Measurements from ENCODE around the gene RBMS1. TPM values are rescaled to one million over a fixed set of nuclear protein-coding genes. Genes with fewer than 3 reads are reported as not detected.

The RBMS1 gene
- polyA plus RNA-seq, 1 donor (not counting 4 experiments of a cell fraction or from before 2014, with no cell fraction given): 89.1 TPM

GRCh38 chr2:160252900-160253299 lies 240.7 kb downstream of the RBMS1 start:
- Histone ChIP-seq H3K27ac (ENCODE audit: control insufficient read depth, insufficient read depth, low read length) (no peak overlapping the region), H3K9ac (ENCODE audit: control insufficient read depth, extremely low read depth, insufficient read depth, low read length) (no peak overlapping the region), H3K79me2 (ENCODE audit: control insufficient read depth, insufficient read depth, low read length) (no peaks in the 10 kb centered on the region), H3K27me3 (ENCODE audit: control insufficient read depth, extremely low read depth, insufficient read depth, low read length) (no peaks in the 10 kb centered on the region), H3K4me2 (ENCODE audit: control insufficient read depth, extremely low read depth, insufficient read depth, low read depth, low read length) (peak overlapping the region; percentile 49), H3K9me1 (ENCODE audit: control insufficient read depth, extremely low read depth, insufficient read depth, low read length) (no peaks in the 10 kb centered on the region), H3K9me3 (ENCODE audit: control insufficient read depth, low read depth, low read length) (no peaks in the 10 kb centered on the region), H3K4me3 (ENCODE audit: control insufficient read depth in 2 of 3, extremely low read depth in 1 of 3, insufficient read depth in 2 of 3, low read depth in 1 of 3, low read length in 3 of 3) (no peak overlapping the region), H3K36me3 (ENCODE audit: control insufficient read depth in 2 of 2, extremely low read depth in 1 of 2, insufficient read depth in 2 of 2, low read length in 2 of 2) (no peaks in the 10 kb centered on the region), H3K4me1 (ENCODE audit: control insufficient read depth, extremely low read depth, insufficient read depth, low read length) (peaks cover 26% of the 10 kb centered on the region), H4K20me1 (ENCODE audit: control insufficient read depth, extremely low read depth, insufficient read depth, low read length) (no peaks in the 10 kb centered on the region), H2AFZ (ENCODE audit: control insufficient read depth, low read length) (peak overlapping the region; percentile 64)
- no peak for TF ChIP-seq EZH2 (IDR thresholded peaks at IDR 0.05; ENCODE audit: low read length)
- TF ChIP-seq, protein P1, sequence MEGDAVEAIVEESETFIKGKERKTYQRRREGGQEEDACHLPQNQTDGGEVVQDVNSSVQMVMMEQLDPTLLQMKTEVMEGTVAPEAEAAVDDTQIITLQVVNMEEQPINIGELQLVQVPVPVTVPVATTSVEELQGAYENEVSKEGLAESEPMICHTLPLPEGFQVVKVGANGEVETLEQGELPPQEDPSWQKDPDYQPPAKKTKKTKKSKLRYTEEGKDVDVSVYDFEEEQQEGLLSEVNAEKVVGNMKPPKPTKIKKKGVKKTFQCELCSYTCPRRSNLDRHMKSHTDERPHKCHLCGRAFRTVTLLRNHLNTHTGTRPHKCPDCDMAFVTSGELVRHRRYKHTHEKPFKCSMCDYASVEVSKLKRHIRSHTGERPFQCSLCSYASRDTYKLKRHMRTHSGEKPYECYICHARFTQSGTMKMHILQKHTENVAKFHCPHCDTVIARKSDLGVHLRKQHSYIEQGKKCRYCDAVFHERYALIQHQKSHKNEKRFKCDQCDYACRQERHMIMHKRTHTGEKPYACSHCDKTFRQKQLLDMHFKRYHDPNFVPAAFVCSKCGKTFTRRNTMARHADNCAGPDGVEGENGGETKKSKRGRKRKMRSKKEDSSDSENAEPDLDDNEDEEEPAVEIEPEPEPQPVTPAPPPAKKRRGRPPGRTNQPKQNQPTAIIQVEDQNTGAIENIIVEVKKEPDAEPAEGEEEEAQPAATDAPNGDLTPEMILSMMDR (optimal IDR thresholded peaks at IDR 0.05 in 1 of 3, IDR thresholded peaks at IDR 0.05 in 1 of 3, conservative IDR thresholded peaks at IDR 0.05 in 1 of 3; ENCODE audit: extremely low read depth in 1 of 3, insufficient read depth in 2 of 3, low read length in 3 of 3): no peak
- DNase-seq (ENCODE audit: low read depth, low spot score) (no peak), FAIRE-seq (no peak)
- dilution Hi-C loops (cut with MboI; ENCODE audit: extremely low pct_ligation_motif_present, low sequenced_read_pairs): no loop called here

GRCh38 chr2:160252278-160252887 lies 241.2 kb downstream of the RBMS1 start:
- Histone ChIP-seq H4K20me1 (ENCODE audit: control insufficient read depth, extremely low read depth, insufficient read depth, low read length) (no peaks in the 10 kb centered on the region), H3K79me2 (ENCODE audit: control insufficient read depth, insufficient read depth, low read length) (no peaks in the 10 kb centered on the region), H3K27ac (ENCODE audit: control insufficient read depth, insufficient read depth, low read length) (no peak overlapping the region), H3K4me3 (ENCODE audit: control insufficient read depth in 2 of 3, extremely low read depth in 1 of 3, insufficient read depth in 2 of 3, low read depth in 1 of 3, low read length in 3 of 3) (no peak overlapping the region), H3K36me3 (ENCODE audit: control insufficient read depth in 2 of 2, extremely low read depth in 1 of 2, insufficient read depth in 2 of 2, low read length in 2 of 2) (no peaks in the 10 kb centered on the region), H3K4me2 (ENCODE audit: control insufficient read depth, extremely low read depth, insufficient read depth, low read depth, low read length) (no peak overlapping the region), H2AFZ (ENCODE audit: control insufficient read depth, low read length) (no peak overlapping the region), H3K27me3 (ENCODE audit: control insufficient read depth, extremely low read depth, insufficient read depth, low read length) (no peaks in the 10 kb centered on the region), H3K4me1 (ENCODE audit: control insufficient read depth, extremely low read depth, insufficient read depth, low read length) (peaks cover 26% of the 10 kb centered on the region), H3K9ac (ENCODE audit: control insufficient read depth, extremely low read depth, insufficient read depth, low read length) (no peak overlapping the region), H3K9me3 (ENCODE audit: control insufficient read depth, low read depth, low read length) (no peaks in the 10 kb centered on the region), H3K9me1 (ENCODE audit: control insufficient read depth, extremely low read depth, insufficient read depth, low read length) (no peaks in the 10 kb centered on the region)
- TF ChIP-seq, protein P1 (optimal IDR thresholded peaks at IDR 0.05 in 1 of 3, IDR thresholded peaks at IDR 0.05 in 1 of 3, conservative IDR thresholded peaks at IDR 0.05 in 1 of 3; ENCODE audit: extremely low read depth in 1 of 3, insufficient read depth in 2 of 3, low read length in 3 of 3): peak in 2 of 3 experiments; percentile 50 to 66
- no peak for TF ChIP-seq EZH2 (IDR thresholded peaks at IDR 0.05; ENCODE audit: low read length)
- dilution Hi-C loops (cut with MboI; ENCODE audit: extremely low pct_ligation_motif_present, low sequenced_read_pairs): no loop called here
- DNase-seq (ENCODE audit: low read depth, low spot score) (no peak), FAIRE-seq (peak; percentile 57)

Measured in keratinocyte (primary cell).